Heart left ventricle (tissue), 13 donors: Measurements from ENCODE around the gene PI4KA.
"Not testable (repeated sequence)": the region's sequence is repeated elsewhere in the genome, so short reads cannot be mapped to it uniquely, and the experiment has no call there.

ENCODE experiments used
- POLR2A ChIP-seq, 2 donors: fragments of 450-650 bp; IDR thresholded peaks; one replicate each; pipeline ENCODE4 v1.6.1; 2017; ENCODE audit warnings: antibody characterized with exemption in 2 of 2, mild to moderate bottlenecking in 2 of 2, moderate library complexity in 2 of 2
- TF ChIP-seq, protein P1 (sequence below), 12 donors: fragments of 200-600 bp; sonication (generic) in 4 of 12; IDR thresholded peaks; one replicate each; pipeline versions ENCODE4 v1.5.0 to v1.8.0; 2018 to 2022; ENCODE audit warnings: antibody characterized with exemption in 12 of 12, mild to moderate bottlenecking in 5 of 12
- donor health status: ischemic (EF 13 %, LVEDD 7.1; RV severe dilation, severe dysfunction).
- donor health status: DM: no; HTN: yes; CAD: no.
- donor health status: DM: no; HTN: no; CAD: no.
- donor health status: ischemic (EF 25% LVEDD 6.9; RV normal size, moderate dysfunction).
- donor health status: ischemic (EF 25% LVEDD 5.7; RV mildly dilated, moderate dysfunction).
- donor health status: ischemic (EF 35%, LVEDD 5.7; RV mildly dilated, moderate dysfunction).
- donor health status: nonischemic (EF 11% LVEDD 7.7; RV severe dilation, severe dysfunction).
- donor health status: DM: yes; HTN: yes; CAD: no.
- donor health status: PGD.
- donor health status: ischemic (EF 29% LVEDD 5.4; RV normal size, mild dysfunction).
- donor health status: nonischemic (EF 23%, LVEDD 6.1; RV moderate dilation, normal function).

DNA sequence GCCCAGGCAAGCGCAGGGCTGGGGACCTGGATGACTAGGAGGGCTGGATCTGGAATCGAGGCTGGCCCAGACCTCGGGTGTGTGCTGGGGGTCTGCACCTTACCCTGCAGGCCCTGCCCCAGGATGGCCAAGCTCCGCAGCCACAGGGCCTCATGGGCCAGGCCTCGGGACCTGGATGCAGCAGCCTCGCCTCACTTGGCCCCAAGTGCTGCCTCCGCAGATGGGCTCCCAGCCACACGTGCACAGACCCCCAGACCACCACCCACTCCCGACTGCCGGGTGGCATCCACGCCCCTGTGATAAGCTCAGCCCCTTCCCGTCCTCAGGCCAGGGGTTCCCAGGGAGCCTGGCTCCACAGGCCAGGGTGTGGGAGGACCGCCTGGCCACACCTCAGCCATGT lies 188.7 kb downstream of the PI4KA start:
- TF ChIP-seq, protein P1, sequence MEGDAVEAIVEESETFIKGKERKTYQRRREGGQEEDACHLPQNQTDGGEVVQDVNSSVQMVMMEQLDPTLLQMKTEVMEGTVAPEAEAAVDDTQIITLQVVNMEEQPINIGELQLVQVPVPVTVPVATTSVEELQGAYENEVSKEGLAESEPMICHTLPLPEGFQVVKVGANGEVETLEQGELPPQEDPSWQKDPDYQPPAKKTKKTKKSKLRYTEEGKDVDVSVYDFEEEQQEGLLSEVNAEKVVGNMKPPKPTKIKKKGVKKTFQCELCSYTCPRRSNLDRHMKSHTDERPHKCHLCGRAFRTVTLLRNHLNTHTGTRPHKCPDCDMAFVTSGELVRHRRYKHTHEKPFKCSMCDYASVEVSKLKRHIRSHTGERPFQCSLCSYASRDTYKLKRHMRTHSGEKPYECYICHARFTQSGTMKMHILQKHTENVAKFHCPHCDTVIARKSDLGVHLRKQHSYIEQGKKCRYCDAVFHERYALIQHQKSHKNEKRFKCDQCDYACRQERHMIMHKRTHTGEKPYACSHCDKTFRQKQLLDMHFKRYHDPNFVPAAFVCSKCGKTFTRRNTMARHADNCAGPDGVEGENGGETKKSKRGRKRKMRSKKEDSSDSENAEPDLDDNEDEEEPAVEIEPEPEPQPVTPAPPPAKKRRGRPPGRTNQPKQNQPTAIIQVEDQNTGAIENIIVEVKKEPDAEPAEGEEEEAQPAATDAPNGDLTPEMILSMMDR (IDR thresholded peaks at IDR 0.05) = not testable (repeated sequence)
- TF ChIP-seq POLR2A (IDR thresholded peaks at IDR 0.05) = not testable (repeated sequence)
